Stimulated activated naive CD8-positive, alpha-beta T cell treated with anti-CD3 and anti-CD28 coated beads, Interleukin-15, Interleukin-2, amounts not matched to agents 100 U/mL and 50 U/mL, for 24 hours (primary cell): ENCODE results near the gene DHX57.
A peak's percentile ranks its signal among the peaks of the same experiment; 100 is the strongest.

Experiments
- ATAC-seq: fragments of 150-1000 bp; cut with Tn5 transposase; one replicate; pipeline ENCODE4 v1.10.0; 2021
- DNase-seq: peaks from one replicate; pipeline ENCODE4 v3.0.0; 2021

The DHX57 gene, protein sequence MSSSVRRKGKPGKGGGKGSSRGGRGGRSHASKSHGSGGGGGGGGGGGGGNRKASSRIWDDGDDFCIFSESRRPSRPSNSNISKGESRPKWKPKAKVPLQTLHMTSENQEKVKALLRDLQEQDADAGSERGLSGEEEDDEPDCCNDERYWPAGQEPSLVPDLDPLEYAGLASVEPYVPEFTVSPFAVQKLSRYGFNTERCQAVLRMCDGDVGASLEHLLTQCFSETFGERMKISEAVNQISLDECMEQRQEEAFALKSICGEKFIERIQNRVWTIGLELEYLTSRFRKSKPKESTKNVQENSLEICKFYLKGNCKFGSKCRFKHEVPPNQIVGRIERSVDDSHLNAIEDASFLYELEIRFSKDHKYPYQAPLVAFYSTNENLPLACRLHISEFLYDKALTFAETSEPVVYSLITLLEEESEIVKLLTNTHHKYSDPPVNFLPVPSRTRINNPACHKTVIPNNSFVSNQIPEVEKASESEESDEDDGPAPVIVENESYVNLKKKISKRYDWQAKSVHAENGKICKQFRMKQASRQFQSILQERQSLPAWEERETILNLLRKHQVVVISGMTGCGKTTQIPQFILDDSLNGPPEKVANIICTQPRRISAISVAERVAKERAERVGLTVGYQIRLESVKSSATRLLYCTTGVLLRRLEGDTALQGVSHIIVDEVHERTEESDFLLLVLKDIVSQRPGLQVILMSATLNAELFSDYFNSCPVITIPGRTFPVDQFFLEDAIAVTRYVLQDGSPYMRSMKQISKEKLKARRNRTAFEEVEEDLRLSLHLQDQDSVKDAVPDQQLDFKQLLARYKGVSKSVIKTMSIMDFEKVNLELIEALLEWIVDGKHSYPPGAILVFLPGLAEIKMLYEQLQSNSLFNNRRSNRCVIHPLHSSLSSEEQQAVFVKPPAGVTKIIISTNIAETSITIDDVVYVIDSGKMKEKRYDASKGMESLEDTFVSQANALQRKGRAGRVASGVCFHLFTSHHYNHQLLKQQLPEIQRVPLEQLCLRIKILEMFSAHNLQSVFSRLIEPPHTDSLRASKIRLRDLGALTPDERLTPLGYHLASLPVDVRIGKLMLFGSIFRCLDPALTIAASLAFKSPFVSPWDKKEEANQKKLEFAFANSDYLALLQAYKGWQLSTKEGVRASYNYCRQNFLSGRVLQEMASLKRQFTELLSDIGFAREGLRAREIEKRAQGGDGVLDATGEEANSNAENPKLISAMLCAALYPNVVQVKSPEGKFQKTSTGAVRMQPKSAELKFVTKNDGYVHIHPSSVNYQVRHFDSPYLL (N-terminal part only)

DNA sequence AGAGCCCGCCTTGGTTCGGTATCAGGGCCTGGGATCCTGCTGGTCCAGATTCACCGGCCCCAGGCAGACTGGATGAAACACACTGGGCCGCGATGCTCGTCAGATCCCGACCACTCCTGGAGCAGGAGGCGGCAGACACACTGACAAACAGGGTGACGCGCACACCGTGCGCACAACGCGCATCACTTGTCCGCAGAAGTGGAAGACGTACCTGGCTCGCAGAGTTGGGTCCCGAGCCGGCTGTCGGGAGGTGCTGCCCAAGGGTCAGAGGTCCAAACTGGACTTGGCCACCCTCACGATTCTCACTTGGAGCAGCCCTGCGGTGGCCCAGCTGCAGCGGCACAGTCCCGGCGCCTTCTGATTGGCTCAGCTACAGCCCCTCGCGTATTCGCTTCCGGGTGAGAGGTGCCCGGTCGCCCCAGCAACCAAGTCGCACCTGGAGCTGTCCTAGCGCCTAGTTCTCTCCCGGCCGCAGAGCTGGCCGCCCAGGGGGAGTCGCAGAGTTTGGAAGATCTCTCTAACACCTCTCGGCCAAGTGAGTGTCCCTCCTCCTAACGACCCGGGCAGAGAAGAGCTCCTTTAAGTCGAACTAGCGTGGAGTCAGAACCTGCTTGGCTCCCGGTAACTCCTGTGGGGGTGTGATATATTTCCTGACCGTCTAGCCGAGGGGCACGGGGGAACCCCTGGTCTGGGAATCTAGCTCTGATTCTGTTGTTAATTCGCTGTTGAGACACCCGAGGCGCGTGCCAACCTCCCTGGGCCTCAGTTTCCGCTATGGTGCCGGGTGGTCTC, at the start of gene DHX57, which contains the start of gene MORN2:
Gene DHX57, minus strand, starts transcription at position 359 of the 792 bp plus-strand sequence. CDS start 7,529 bp downstream, outside the sequence.
Gene MORN2, plus strand, starts transcription at position 401 of the 792 bp plus-strand sequence.
- peak; percentile 84 for DNase-seq
- ATAC-seq, result peak; percentile 99

GRCh38 chr2:38922902-38923301, 47.2 kb upstream of the DHX57 start:
- DNase-seq (no peak), ATAC-seq (no peak)

GRCh38 chr2:38922389-38922788, 46.7 kb upstream of the DHX57 start:
- ATAC-seq, result no peak
- no peak for DNase-seq

- no peak for DNase-seq
- ATAC-seq, result no peak
These were observed 36.9 kb upstream of the DHX57 start for GRCh38 chr2:38912619-38913018.

DNA sequence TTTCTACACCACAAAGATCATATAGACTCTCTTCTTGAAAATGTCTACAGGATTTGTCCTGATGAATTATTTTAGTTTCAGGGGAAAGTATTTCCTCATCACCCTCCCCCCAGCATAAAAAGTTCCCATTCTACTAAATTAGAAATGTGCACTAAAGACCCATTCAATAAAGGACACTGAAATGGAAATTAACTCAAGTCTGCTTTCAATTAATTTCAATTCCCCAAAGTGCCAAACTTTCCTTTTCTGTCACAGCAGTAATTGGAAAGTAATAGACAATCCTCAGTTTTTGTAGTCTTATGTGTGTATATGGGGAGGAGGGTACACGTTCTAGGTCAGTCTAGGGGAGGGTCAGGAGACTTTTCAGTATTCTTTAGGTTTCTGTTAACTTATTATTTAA, 35.5 kb upstream of the DHX57 start:
- DNase-seq, result no peak
- no peak for ATAC-seq

DNA sequence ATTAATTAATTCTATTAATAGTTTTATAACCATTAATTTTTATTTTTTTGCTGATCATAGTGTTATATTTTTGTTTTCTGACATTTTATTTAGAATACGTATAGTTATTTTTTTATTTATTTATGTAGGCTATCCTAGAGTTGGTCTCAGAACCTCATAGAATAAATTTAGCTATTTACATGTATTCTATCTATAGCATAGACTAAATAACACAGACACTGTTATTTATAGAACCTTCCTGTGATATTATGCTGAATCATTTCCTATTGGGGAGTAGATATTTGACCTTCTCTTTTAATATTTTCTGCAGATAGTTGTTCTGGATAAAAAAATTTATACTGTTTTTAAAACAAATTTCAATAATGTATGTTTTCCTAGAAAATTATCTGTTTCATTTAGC, 34.1 kb upstream of the DHX57 start:
- ATAC-seq, result no peak
- DNase-seq, result no peak

DNA sequence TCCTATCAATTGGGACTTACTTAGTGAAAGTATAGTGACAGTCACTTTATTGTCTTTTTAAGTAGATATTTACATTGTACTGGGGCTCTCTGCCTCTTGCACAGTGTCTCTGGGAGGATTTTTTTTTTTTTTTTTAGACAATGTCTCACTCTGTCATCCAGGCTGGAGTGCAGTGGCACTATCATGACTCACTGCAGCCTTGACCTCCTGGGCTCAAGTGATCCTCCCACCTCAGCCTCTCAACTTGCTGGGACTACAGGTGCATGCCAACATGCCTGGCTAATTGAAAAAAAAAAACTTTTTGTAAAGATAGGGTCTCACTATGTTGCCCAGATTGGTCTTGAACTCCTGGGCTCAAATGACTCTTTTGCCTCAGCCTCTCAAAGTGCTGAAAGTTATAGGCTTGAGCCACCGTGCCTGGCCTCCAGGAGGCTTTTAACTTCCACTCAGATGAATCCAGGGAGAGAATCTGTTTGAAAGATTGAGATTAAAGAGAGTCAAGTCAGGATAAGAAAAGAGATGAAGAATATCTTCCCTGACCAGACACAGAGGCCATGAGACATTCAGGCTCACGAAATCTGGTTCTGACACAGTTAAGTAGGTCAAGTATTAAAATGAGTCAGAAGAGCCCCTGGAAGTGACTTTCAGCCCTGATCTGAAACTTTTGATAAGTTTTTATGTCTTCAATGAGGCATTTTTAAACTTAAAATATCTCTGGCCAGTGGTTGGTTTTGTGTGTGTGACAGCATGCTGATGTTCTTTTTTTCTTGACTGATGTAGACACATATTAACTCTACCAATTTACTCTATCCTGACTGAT, 32.2 kb upstream of the DHX57 start:
- ATAC-seq (peak; percentile 90), DNase-seq (no peak)

DNA sequence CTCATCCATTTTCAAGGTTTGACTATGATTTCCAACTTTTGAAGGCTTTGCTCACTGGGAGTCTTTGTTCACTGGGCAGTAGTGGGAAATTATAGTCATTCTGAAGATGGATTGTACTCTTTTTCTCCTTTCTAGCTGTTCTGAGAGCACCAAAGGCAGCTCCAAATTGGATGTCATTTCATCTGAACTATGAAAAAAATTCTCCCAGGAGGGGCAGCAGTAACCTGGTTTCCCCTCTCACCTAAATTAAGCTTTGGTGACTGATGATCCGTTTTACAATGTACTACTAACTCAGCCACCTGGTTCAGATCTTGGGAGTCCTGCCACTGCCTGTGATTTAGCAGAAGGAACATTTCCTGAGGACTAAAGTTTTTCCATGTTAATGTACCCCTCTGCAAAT, 31.5 kb upstream of the DHX57 start:
- no peak for ATAC-seq
- no peak for DNase-seq

GRCh38 chr2:38905251-38905650, 29.5 kb upstream of the DHX57 start:
- DNase-seq (no peak), ATAC-seq (no peak)

DNA sequence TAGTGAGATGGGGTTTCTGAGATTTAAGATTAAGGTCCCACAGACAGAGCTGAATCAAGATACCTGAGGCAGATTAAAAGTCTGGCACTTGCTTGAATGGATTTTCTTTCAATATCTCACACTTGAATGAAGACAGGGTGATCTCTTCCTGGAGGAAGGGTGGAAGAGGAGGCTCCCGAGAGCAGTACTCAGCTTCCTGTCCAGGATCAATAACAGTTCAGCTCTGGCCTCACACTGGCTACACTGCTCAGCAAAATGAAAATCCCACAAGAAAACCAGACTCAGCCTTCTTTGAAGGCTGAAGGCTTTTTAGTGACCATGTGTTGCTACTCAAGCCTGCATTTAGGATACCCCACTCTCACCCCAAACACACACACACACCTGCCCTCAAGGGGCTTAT, 25.0 kb upstream of the DHX57 start:
- ATAC-seq, result no peak
- no peak for DNase-seq

GRCh38 chr2:38898256-38898655, 22.5 kb upstream of the DHX57 start:
- no peak for ATAC-seq
- DNase-seq, result no peak

DNA sequence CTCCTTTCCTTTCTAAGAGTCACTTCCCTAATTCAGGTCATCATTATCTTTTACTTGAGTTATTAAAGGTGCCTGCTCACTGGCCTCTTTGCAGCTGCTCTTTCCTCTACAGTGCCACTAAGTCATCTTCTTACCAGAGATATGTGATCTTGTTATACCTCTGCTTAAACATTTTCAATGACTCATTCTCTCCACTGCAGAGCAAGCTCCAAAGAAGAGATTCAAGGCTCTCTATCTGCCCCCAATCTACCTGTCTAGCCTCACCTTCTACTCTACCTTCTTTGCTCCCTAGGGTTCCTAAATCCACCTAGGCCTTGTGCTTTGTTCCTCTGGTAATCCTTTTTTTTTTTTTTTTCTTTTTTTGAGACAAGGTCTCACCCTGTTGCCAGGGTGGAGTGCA, 17.1 kb upstream of the DHX57 start:
- ATAC-seq, result peak; percentile 55
- no peak for DNase-seq

GRCh38 chr2:38889575-38889974, 13.8 kb upstream of the DHX57 start, which contains the start of gene ARHGEF33:
Gene ARHGEF33 (plus strand): TSS chr2:38889875. CDS start chr2:38919448, 29,573 bp downstream.
- DNase-seq, result no peak

GRCh38 chr2:38889045-38889444, 13.3 kb upstream of the DHX57 start:
- no peak for ATAC-seq

More at GRCh38 chr2:38889575-38889974, 13.8 kb upstream of the DHX57 start, which contains the start of gene ARHGEF33:
- no peak for ATAC-seq

DNA sequence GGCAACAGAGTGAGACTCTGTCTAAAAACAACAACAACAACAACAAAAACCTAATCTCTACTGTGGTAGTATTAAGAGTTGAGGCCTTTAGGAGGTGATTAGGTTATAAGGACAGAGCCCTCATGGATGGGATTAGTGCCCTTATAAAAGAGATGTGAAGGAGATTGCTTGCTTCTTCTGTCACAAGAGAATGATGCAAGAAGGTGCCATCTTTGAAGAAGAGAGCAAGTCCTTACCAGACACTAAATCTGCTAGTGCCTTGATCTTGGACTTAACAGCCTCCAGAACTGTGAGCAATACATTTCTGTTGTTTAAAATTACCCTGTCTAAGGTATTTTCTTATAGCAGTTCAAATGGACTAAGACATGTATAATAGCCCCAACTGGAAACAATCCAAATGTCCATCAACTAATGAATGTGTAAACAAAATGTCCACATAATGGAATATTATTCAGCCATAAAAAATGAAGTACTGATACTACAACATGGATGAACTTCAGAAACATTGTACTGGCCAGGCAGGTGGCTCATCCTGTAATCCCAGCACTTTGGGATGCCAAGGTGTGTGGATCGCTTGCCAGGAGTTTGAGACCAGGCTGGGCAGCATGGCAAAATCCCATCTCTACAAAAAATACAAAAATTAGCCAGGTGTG, 12.3 kb upstream of the DHX57 start:
- no peak for ATAC-seq
- no peak for DNase-seq

More at GRCh38 chr2:38889045-38889444, 13.3 kb upstream of the DHX57 start:
- DNase-seq, result no peak

DNA sequence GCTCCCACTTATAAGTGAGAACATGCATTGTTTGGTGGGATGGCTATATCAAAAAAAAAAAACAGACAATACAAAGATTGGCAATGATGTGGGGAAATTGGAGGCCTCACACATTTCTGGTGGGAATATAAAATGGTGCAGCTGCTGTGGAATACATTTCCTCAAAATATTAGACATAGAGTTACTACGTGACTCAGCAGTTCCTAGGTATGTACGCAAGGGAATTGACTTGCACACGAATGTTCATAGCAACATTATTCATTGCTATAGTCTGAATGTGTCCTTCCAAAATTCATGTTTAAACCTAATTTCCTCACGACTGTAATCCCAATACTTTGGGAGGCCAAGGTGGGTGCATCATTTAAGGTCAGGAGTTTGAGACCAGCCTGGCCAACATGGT, 11.6 kb upstream of the DHX57 start:
- ATAC-seq, result no peak
- DNase-seq, result no peak

DNA sequence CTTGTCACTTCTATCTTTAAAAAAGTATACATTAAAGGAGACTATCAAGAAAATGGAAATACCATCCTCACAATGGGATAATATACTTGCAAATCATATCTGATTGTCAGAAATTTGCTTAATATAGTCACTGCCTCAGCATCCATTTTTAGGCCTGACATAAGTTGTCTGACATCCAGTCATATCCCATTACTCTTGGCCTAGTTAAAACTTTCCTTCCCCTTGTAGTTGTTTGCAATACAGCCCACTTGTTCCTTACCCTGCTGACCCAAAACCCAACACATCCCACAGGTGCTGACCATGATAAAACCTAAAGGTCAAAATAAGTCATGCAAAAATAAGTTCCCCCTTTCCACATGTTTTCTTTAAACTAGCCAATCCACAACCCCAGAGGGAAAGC, 10.3 kb upstream of the DHX57 start:
- DNase-seq, result no peak
- no peak for ATAC-seq

GRCh38 chr2:38876407-38876806, 673 bp upstream of the DHX57 start:
- ATAC-seq (no peak), DNase-seq (no peak)

DNA sequence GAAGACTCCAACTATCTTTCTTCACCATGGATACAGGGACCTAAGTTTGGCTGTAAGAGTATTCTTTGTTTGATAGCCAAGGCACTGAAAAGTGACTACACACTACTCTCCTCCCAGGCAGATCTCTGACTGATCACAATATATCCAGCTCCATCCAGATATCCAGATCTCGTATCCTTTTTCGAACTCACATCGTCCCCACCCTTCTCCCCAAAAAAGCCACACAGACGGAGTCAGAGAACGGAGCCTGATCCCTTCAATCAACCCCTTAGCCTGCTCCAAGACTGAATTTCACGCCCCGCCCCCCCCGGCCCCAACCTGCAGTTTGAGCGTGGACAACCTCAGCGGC, 533 bp downstream of the DHX57 start:
- DNase-seq, result no peak
- ATAC-seq, result no peak

DNA sequence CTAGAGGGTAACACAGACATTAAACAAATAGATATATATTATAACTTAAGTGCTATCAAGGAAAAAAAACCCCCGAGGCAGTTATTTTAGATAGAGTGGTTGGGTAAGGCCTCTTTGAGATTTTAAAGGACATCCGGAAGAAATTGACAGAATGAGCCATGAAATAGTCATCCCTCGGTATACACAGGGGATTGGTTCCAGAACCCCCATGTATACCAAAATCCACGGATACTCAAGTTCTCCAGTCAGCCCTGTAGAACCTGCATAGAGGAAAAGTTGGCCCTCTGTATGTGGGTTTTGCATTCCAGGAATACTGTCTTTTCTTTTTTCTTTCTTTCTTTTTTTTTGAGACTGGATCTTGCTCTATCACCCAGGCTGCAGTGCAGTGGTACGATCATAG, 2.0 kb downstream of the DHX57 start:
- ATAC-seq (no peak), DNase-seq (no peak)
